Panc1 (cell line): ENCODE data around the gene FCHSD1. TPM values are rescaled to one million over a fixed set of nuclear protein-coding genes. Genes with fewer than 3 reads are reported as not detected.

Source experiments
- ATAC-seq: fragments of 200-7000 bp; cut with Tn5 transposase; 2 replicates; pipeline ENCODE4 v1.9.1; 2020; ENCODE audit warnings: mild to moderate bottlenecking, moderate library complexity
- BruUV-seq: library from RNA; stranded (reverse); fragments of 400-500 nt; replicated peaks from 2 replicates; lab custom pipeline; 2021; lab: Mats Ljungman, UMichigan
- CTCF ChIA-PET: fragments of 300-600 bp; sonication (Branson Sonifier 250); formaldehyde crosslinking; loops from one replicate; lab custom pipeline; 2022; ENCODE audit warnings: antibody characterized with exemption; lab: Charles Lee
- POLR2A ChIA-PET: fragments of 300-600 bp; sonication (Branson Sonifier 250); formaldehyde crosslinking; loops from one replicate; lab custom pipeline; 2022; ENCODE audit warnings: antibody characterized with exemption; lab: Charles Lee
- DNase-seq: peaks from one replicate; pipeline ENCODE4 v3.0.0-alpha.2; 2010; ENCODE audit warnings: low read depth, low spot score
- H3K27ac ChIP-seq: 2 replicates; pipeline ENCODE4 v1.5.1; 2011; ENCODE audit warnings: mild to moderate bottlenecking, low read length, inconsistent platforms
- H3K27me3 ChIP-seq: fragments of 200-500 bp; sonication (Bioruptor generic); 2 replicates; pipeline ENCODE4 v1.6.0; 2014; ENCODE audit warnings: low read length, inconsistent platforms; ENCODE audit not compliant: control insufficient read depth, insufficient read depth
- H3K36me3 ChIP-seq: fragments of 200-500 bp; sonication (Bioruptor generic); 2 replicates; pipeline ENCODE4 v1.5.1; 2014; ENCODE audit warnings: inconsistent platforms, mild to moderate bottlenecking, low read length, moderate library complexity; ENCODE audit not compliant: control insufficient read depth, insufficient read depth
- H3K4me1 ChIP-seq: 2 replicates; pipeline ENCODE4 v1.5.1; 2011; ENCODE audit warnings: inconsistent platforms, mild to moderate bottlenecking, low read length, moderate library complexity; ENCODE audit not compliant: control insufficient read depth, insufficient read depth
- H3K4me3 ChIP-seq, 2 experiments: 2 replicates each; pipeline ENCODE4 v1.5.1; 2011 to 2012; ENCODE audit warnings: low read depth in 2 of 2, low read length in 2 of 2, mild to moderate bottlenecking in 2 of 2, inconsistent platforms in 1 of 2, moderate library complexity in 1 of 2
- H3K9me3 ChIP-seq: fragments of 200-500 bp; sonication (Bioruptor generic); 2 replicates; pipeline ENCODE4 v1.5.1; 2014; ENCODE audit warnings: low read depth, mild to moderate bottlenecking, inconsistent platforms, low read length, moderate library complexity; ENCODE audit not compliant: control insufficient read depth, insufficient read depth
- CTCF ChIP-seq: fragments of 450-650 bp; IDR thresholded peaks from 2 replicates; pipeline ENCODE4 v1.5.1; 2017; ENCODE audit warnings: mild to moderate bottlenecking
- POLR2AphosphoS5 ChIP-seq: IDR thresholded peaks from 2 replicates; pipeline ENCODE4 v1.6.1; 2012; ENCODE audit warnings: mild to moderate bottlenecking, low read depth, low read length, moderate library complexity
- REST ChIP-seq, 2 experiments: IDR thresholded peaks; 2 replicates each; pipeline ENCODE4 v1.6.1; 2011 to 2012; ENCODE audit warnings: low read depth in 2 of 2, control low read depth in 1 of 2, low read length in 1 of 2, mild to moderate bottlenecking in 1 of 2, moderate library complexity in 1 of 2; ENCODE audit not compliant: insufficient read depth in 1 of 2
- SIN3A ChIP-seq: IDR thresholded peaks from 2 replicates; pipeline ENCODE4 v1.6.1; 2012; ENCODE audit warnings: low read depth, mild to moderate bottlenecking, low read length, moderate library complexity, borderline replicate concordance; ENCODE audit not compliant: insufficient read depth
- TCF7L2 ChIP-seq: IDR thresholded peaks from 2 replicates; pipeline ENCODE4 v1.6.1; 2011; ENCODE audit warnings: mild to moderate bottlenecking, low read depth, low read length, inconsistent platforms
- in situ Hi-C: cut with HindIII; loops from 2 replicates; pipeline ENCODE4 v1.10.0; 2016; ENCODE audit warnings: low sequenced_read_pairs, low pct_unique_long_range_greater_than_20kb
- intact Hi-C: fragments of 100-400 bp; cut with micrococcal nuclease; formaldehyde crosslinking; loops from one replicate; pipeline ENCODE4 v1.10.0; 2022; ENCODE audit not compliant: unreplicated experiment
- total RNA-seq: library from RNA; stranded (reverse); gene quantifications from one replicate; pipeline ENCODE4 v1.2.1, GENCODE V29; 2021; ENCODE audit not compliant: unreplicated experiment

FCHSD1 gene
- total RNA-seq, 1 experiment from 2014 or later = 32.8 TPM

GRCh38 chr5:141691286-141691866, 40.2 kb upstream of the FCHSD1 start:
- DNase-seq (no peak), ATAC-seq (no peak)
- POLR2A ChIA-PET = interaction anchor here (0.6 to 0.7 kb wide), 2 partner anchors 48 to 256 kb away, joined by 3 to 4 read pairs; no protein-coding TSS in a partner anchor
- in situ Hi-C loops = no loop called here
- no TSS peak for BruUV-seq
- H3K9me3 ChIP-seq = no peaks in the 10 kb centered on the region
- H3K36me3 ChIP-seq = no peaks in the 10 kb centered on the region
- TF ChIP-seq TCF7L2 = no peak
- intact Hi-C loops = no loop called here
- CTCF ChIA-PET = interaction anchor here (0.9 to 2.4 kb wide), 6 partner anchors 15 to 278 kb away, joined by 3 to 30 read pairs (median 4); partner anchors contain the start of gene RNF14
- no peak overlapping the region for H3K27ac ChIP-seq
- H3K27me3 ChIP-seq = peaks cover 3% of the 10 kb centered on the region
- H3K4me1 ChIP-seq = no peaks in the 10 kb centered on the region
- H3K4me3 ChIP-seq = no peak overlapping the region

GRCh38 chr5:141686648-141687416, 35.6 kb upstream of the FCHSD1 start:
- TF ChIP-seq TCF7L2 (no peak), CTCF (no peak), REST (IDR thresholded peaks at IDR 0.05; ENCODE audit: insufficient read depth in 1 of 2, low read depth in 2 of 2, low read length in 1 of 2) (no peak), SIN3A (no peak), POLR2AphosphoS5 (no peak)
- intact Hi-C loops = no loop called here
- ATAC-seq (no peak), DNase-seq (no peak)
- H3K9me3 ChIP-seq = no peaks in the 10 kb centered on the region
- no peaks in the 10 kb centered on the region for H3K36me3 ChIP-seq
- ChIA-PET POLR2A (no interaction called here), CTCF (no interaction called here)
- H3K4me1 ChIP-seq = no peaks in the 10 kb centered on the region
- BruUV-seq = no TSS peak
- H3K4me3 ChIP-seq = no peak overlapping the region
- H3K27ac ChIP-seq = no peak overlapping the region
- H3K27me3 ChIP-seq = peaks cover 3% of the 10 kb centered on the region
- in situ Hi-C loops = no loop called here

DNA sequence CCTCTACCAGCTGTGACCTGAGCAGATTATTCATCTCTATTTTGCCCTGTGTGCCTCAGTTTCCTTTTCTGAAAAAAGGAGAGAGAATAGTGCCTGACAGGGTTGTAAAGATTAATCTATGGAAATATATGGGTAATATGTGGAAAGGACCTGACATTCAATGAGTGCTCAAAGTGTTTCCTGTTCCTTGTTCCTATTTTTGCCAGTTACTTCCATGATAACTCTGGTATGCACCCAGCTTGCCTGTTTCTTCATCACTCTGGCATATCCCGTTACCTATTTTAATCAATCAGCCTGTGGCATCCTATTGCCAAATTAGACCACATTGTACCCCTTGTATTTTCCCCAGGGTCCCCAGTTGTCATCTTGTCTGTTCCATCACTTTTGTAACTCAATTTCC, 34.4 kb upstream of the FCHSD1 start:
- ATAC-seq = no peak
- TF ChIP-seq POLR2AphosphoS5 = no peak
- TF ChIP-seq SIN3A = no peak
- TF ChIP-seq REST (IDR thresholded peaks at IDR 0.05; ENCODE audit: insufficient read depth in 1 of 2, low read depth in 2 of 2, low read length in 1 of 2) = no peak
- no peak for TF ChIP-seq TCF7L2
- no peak for TF ChIP-seq CTCF
- no peak for DNase-seq
- ChIA-PET CTCF (no interaction called here), POLR2A (no interaction called here)
- intact Hi-C loops (no loop called here), in situ Hi-C loops (no loop called here)
- peaks cover 8% of the 10 kb centered on the region for H3K4me1 ChIP-seq
- H3K4me3 ChIP-seq = no peak overlapping the region
- H3K27me3 ChIP-seq = no peaks in the 10 kb centered on the region; the same call in 1 of the 2 replicates
- no peaks in the 10 kb centered on the region for H3K36me3 ChIP-seq
- no peaks in the 10 kb centered on the region for H3K9me3 ChIP-seq
- no TSS peak for BruUV-seq
- H3K27ac ChIP-seq = no peak overlapping the region
